ENCODE results near the gene NCAPD2.

DNA sequence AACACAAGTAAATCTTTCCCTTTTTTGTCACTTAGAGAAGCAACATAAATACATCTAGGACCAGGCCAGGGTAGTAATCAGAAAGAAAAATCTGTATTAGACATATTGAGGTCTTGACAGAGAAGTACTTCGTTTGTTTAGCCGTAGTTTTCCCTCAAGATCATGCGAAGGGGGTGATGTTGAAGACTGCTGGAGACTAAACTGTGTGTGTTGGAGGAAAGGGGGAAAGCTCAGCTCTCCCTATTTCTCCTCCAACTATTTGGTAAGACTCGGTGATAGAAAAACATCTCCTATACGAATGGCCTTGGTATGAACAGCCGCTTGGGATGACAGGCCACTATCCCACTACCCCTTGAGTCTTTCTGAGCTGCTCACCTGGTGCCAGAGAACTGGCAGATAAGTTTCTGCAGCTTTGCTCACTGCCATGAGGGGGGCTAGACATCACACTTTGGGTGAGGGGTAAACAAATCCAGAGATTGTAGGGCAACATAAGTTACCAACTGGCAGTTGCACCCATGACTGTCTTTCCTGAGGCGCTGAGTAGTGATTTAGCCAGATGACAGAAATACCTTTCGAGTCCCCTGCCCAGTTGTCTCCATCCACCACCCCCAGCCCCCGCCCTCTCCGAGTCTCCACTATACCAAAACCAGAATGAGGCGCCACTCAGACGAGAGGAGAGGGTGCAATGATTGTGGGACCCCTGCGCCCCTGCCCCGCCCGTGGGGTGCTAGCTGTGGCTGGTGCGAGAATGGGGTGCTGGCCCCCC is 24.1 kb upstream of the NCAPD2 start:
- TF ChIP-seq, protein P1, sequence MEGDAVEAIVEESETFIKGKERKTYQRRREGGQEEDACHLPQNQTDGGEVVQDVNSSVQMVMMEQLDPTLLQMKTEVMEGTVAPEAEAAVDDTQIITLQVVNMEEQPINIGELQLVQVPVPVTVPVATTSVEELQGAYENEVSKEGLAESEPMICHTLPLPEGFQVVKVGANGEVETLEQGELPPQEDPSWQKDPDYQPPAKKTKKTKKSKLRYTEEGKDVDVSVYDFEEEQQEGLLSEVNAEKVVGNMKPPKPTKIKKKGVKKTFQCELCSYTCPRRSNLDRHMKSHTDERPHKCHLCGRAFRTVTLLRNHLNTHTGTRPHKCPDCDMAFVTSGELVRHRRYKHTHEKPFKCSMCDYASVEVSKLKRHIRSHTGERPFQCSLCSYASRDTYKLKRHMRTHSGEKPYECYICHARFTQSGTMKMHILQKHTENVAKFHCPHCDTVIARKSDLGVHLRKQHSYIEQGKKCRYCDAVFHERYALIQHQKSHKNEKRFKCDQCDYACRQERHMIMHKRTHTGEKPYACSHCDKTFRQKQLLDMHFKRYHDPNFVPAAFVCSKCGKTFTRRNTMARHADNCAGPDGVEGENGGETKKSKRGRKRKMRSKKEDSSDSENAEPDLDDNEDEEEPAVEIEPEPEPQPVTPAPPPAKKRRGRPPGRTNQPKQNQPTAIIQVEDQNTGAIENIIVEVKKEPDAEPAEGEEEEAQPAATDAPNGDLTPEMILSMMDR (IDR thresholded peaks at IDR 0.05; ENCODE audit: insufficient read depth, low read length): no peak
- no peak for TF ChIP-seq POLR2AphosphoS5 (IDR thresholded peaks at IDR 0.05; ENCODE audit: low read depth)
- TF ChIP-seq SPI1 (IDR thresholded peaks at IDR 0.05; ENCODE audit: borderline replicate concordance, low read depth): no peak

All from HL-60 (cell line).